ENCODE results near the gene MTG1. TPM values are rescaled to one million over a fixed set of nuclear protein-coding genes. Genes with fewer than 3 reads are reported as not detected.

The MTG1 gene
- polyA plus RNA-seq, 2 donors, result 36.7 to 44.4 TPM

- Histone ChIP-seq H3K4me1 (ENCODE audit: control insufficient read depth in 2 of 2, insufficient read depth in 2 of 2, low read length in 1 of 2) (peaks cover 2 to 4% of the 10 kb centered on the region in 2 donors), H3K27ac (ENCODE audit: low read depth in 2 of 2, low read length in 1 of 2) (peak overlapping the region; percentile 79 to 95), H3K4me3 (ENCODE audit: low read depth in 1 of 2, low read length in 2 of 2) (peak overlapping the region; percentile 80 to 89), H3K36me3 (ENCODE audit: control insufficient read depth in 2 of 2, insufficient read depth in 2 of 2, low read length in 1 of 2) (peaks cover 6 to 19% of the 10 kb centered on the region in 2 donors), H3K27me3 (ENCODE audit: control insufficient read depth in 1 of 2, insufficient read depth in 2 of 2, low read length in 2 of 2) (no peaks in the 10 kb centered on the region), H3K9me3 (ENCODE audit: control insufficient read depth in 2 of 2, insufficient read depth in 1 of 2, low read depth in 1 of 2, low read length in 1 of 2) (peaks cover 0 to 3% of the 10 kb centered on the region in 2 donors)
- WGBS, 2 donors, result 22 to 24% methylated on average over 21 of the region's 21 CpGs
Observed at GRCh38 chr10:133394801-133395221, 854 bp downstream of the MTG1 start.

- 93 to 94% methylated on average over 19 of the region's 19 CpGs for WGBS, 2 donors
- Histone ChIP-seq H3K9me3 (ENCODE audit: control insufficient read depth in 2 of 2, insufficient read depth in 1 of 2, low read depth in 1 of 2, low read length in 1 of 2) (peaks cover 0 to 2% of the 10 kb centered on the region in 2 donors), H3K4me3 (ENCODE audit: low read depth in 1 of 2, low read length in 2 of 2) (no peak overlapping the region), H3K27me3 (ENCODE audit: control insufficient read depth in 1 of 2, insufficient read depth in 2 of 2, low read length in 2 of 2) (no peaks in the 10 kb centered on the region), H3K27ac (ENCODE audit: low read depth in 2 of 2, low read length in 1 of 2) (no peak overlapping the region), H3K4me1 (ENCODE audit: control insufficient read depth in 2 of 2, insufficient read depth in 2 of 2, low read length in 1 of 2) (peaks cover 2 to 4% of the 10 kb centered on the region in 2 donors), H3K36me3 (ENCODE audit: control insufficient read depth in 2 of 2, insufficient read depth in 2 of 2, low read length in 1 of 2) (peaks cover 10 to 24% of the 10 kb centered on the region in 2 donors)
Observed at GRCh38 chr10:133396035-133396624, 2.2 kb downstream of the MTG1 start.

GRCh38 chr10:133397938-133398337 lies 4.0 kb downstream of the MTG1 start:
- WGBS, 2 donors, result 96% methylated on average over 7 of the region's 7 CpGs
- peaks cover 11 to 37% of the 10 kb centered on the region in 2 donors for H3K36me3 ChIP-seq (ENCODE audit: control insufficient read depth in 2 of 2, insufficient read depth in 2 of 2, low read length in 1 of 2)

GRCh38 chr10:133399123-133399601 lies 5.2 kb downstream of the MTG1 start:
- Histone ChIP-seq H3K27ac (ENCODE audit: low read depth in 2 of 2, low read length in 1 of 2) (no peak overlapping the region), H3K4me1 (ENCODE audit: control insufficient read depth in 2 of 2, insufficient read depth in 2 of 2, low read length in 1 of 2) (peaks cover 0 to 4% of the 10 kb centered on the region in 2 donors), H3K27me3 (ENCODE audit: control insufficient read depth in 1 of 2, insufficient read depth in 2 of 2, low read length in 2 of 2) (no peaks in the 10 kb centered on the region), H3K36me3 (ENCODE audit: control insufficient read depth in 2 of 2, insufficient read depth in 2 of 2, low read length in 1 of 2) (peaks cover 11 to 44% of the 10 kb centered on the region in 2 donors), H3K9me3 (ENCODE audit: control insufficient read depth in 2 of 2, insufficient read depth in 1 of 2, low read depth in 1 of 2, low read length in 1 of 2) (no peaks in the 10 kb centered on the region), H3K4me3 (ENCODE audit: low read depth in 1 of 2, low read length in 2 of 2) (no peak overlapping the region)
- 96% methylated on average over 17 to 19 of the region's 19 CpGs for WGBS, 2 donors

More at GRCh38 chr10:133397938-133398337, 4.0 kb downstream of the MTG1 start:
- Histone ChIP-seq H3K4me1 (ENCODE audit: control insufficient read depth in 2 of 2, insufficient read depth in 2 of 2, low read length in 1 of 2) (peaks cover 2 to 4% of the 10 kb centered on the region in 2 donors), H3K27ac (ENCODE audit: low read depth in 2 of 2, low read length in 1 of 2) (no peak overlapping the region), H3K9me3 (ENCODE audit: control insufficient read depth in 2 of 2, insufficient read depth in 1 of 2, low read depth in 1 of 2, low read length in 1 of 2) (no peaks in the 10 kb centered on the region), H3K4me3 (ENCODE audit: low read depth in 1 of 2, low read length in 2 of 2) (no peak overlapping the region), H3K27me3 (ENCODE audit: control insufficient read depth in 1 of 2, insufficient read depth in 2 of 2, low read length in 2 of 2) (no peaks in the 10 kb centered on the region)

- Histone ChIP-seq H3K4me3 (ENCODE audit: low read depth in 1 of 2, low read length in 2 of 2) (no peak overlapping the region), H3K27me3 (ENCODE audit: control insufficient read depth in 1 of 2, insufficient read depth in 2 of 2, low read length in 2 of 2) (no peaks in the 10 kb centered on the region), H3K4me1 (ENCODE audit: control insufficient read depth in 2 of 2, insufficient read depth in 2 of 2, low read length in 1 of 2) (no peaks in the 10 kb centered on the region), H3K27ac (ENCODE audit: low read depth in 2 of 2, low read length in 1 of 2) (no peak overlapping the region), H3K36me3 (ENCODE audit: control insufficient read depth in 2 of 2, insufficient read depth in 2 of 2, low read length in 1 of 2) (peaks cover 14 to 44% of the 10 kb centered on the region in 2 donors), H3K9me3 (ENCODE audit: control insufficient read depth in 2 of 2, insufficient read depth in 1 of 2, low read depth in 1 of 2, low read length in 1 of 2) (no peaks in the 10 kb centered on the region)
- WGBS, 2 donors, result 82 to 89% methylated on average over 10 of the region's 10 CpGs
Observed at GRCh38 chr10:133400624-133401424, 6.9 kb downstream of the MTG1 start.

GRCh38 chr10:133401500-133401899 lies 7.5 kb downstream of the MTG1 start:
- no peak overlapping the region for H3K4me3 ChIP-seq (ENCODE audit: low read depth in 1 of 2, low read length in 2 of 2)
- no peaks in the 10 kb centered on the region for H3K27me3 ChIP-seq (ENCODE audit: control insufficient read depth in 1 of 2, insufficient read depth in 2 of 2, low read length in 2 of 2)
- H3K4me1 ChIP-seq (ENCODE audit: control insufficient read depth in 2 of 2, insufficient read depth in 2 of 2, low read length in 1 of 2), result no peaks in the 10 kb centered on the region
- WGBS, 2 donors, result 94 to 95% methylated on average over 12 of the region's 12 CpGs
- H3K9me3 ChIP-seq (ENCODE audit: control insufficient read depth in 2 of 2, insufficient read depth in 1 of 2, low read depth in 1 of 2, low read length in 1 of 2), result no peaks in the 10 kb centered on the region
- peaks cover 14 to 40% of the 10 kb centered on the region in 2 donors for H3K36me3 ChIP-seq (ENCODE audit: control insufficient read depth in 2 of 2, insufficient read depth in 2 of 2, low read length in 1 of 2)
- no peak overlapping the region for H3K27ac ChIP-seq (ENCODE audit: low read depth in 2 of 2, low read length in 1 of 2)

- Histone ChIP-seq H3K36me3 (ENCODE audit: control insufficient read depth in 2 of 2, insufficient read depth in 2 of 2, low read length in 1 of 2) (peaks cover 14 to 40% of the 10 kb centered on the region in 2 donors), H3K27ac (ENCODE audit: low read depth in 2 of 2, low read length in 1 of 2) (no peak overlapping the region)
Observed at GRCh38 chr10:133401981-133402725, 8.2 kb downstream of the MTG1 start.

GRCh38 chr10:133403359-133403758 lies 9.4 kb downstream of the MTG1 start:
- Histone ChIP-seq H3K4me1 (ENCODE audit: control insufficient read depth in 2 of 2, insufficient read depth in 2 of 2, low read length in 1 of 2) (no peaks in the 10 kb centered on the region), H3K9me3 (ENCODE audit: control insufficient read depth in 2 of 2, insufficient read depth in 1 of 2, low read depth in 1 of 2, low read length in 1 of 2) (no peaks in the 10 kb centered on the region), H3K27me3 (ENCODE audit: control insufficient read depth in 1 of 2, insufficient read depth in 2 of 2, low read length in 2 of 2) (no peaks in the 10 kb centered on the region), H3K36me3 (ENCODE audit: control insufficient read depth in 2 of 2, insufficient read depth in 2 of 2, low read length in 1 of 2) (peaks cover 12 to 40% of the 10 kb centered on the region in 2 donors), H3K4me3 (ENCODE audit: low read depth in 1 of 2, low read length in 2 of 2) (no peak overlapping the region), H3K27ac (ENCODE audit: low read depth in 2 of 2, low read length in 1 of 2) (no peak overlapping the region)
- WGBS, 2 donors, result 83 to 86% methylated on average over 16 of the region's 16 CpGs

More at GRCh38 chr10:133401981-133402725, 8.2 kb downstream of the MTG1 start:
- WGBS, 2 donors, result 97% methylated on average over 21 of the region's 21 CpGs
- Histone ChIP-seq H3K4me3 (ENCODE audit: low read depth in 1 of 2, low read length in 2 of 2) (no peak overlapping the region), H3K4me1 (ENCODE audit: control insufficient read depth in 2 of 2, insufficient read depth in 2 of 2, low read length in 1 of 2) (no peaks in the 10 kb centered on the region), H3K27me3 (ENCODE audit: control insufficient read depth in 1 of 2, insufficient read depth in 2 of 2, low read length in 2 of 2) (no peaks in the 10 kb centered on the region), H3K9me3 (ENCODE audit: control insufficient read depth in 2 of 2, insufficient read depth in 1 of 2, low read depth in 1 of 2, low read length in 1 of 2) (no peaks in the 10 kb centered on the region)

GRCh38 chr10:133403784-133404183 lies 9.8 kb downstream of the MTG1 start:
- H3K27ac ChIP-seq (ENCODE audit: low read depth in 2 of 2, low read length in 1 of 2), result no peak overlapping the region
- no peaks in the 10 kb centered on the region for H3K27me3 ChIP-seq (ENCODE audit: control insufficient read depth in 1 of 2, insufficient read depth in 2 of 2, low read length in 2 of 2)
- no peak overlapping the region for H3K4me3 ChIP-seq (ENCODE audit: low read depth in 1 of 2, low read length in 2 of 2)
- H3K36me3 ChIP-seq (ENCODE audit: control insufficient read depth in 2 of 2, insufficient read depth in 2 of 2, low read length in 1 of 2), result peaks cover 8 to 36% of the 10 kb centered on the region in 2 donors
- H3K9me3 ChIP-seq (ENCODE audit: control insufficient read depth in 2 of 2, insufficient read depth in 1 of 2, low read depth in 1 of 2, low read length in 1 of 2), result no peaks in the 10 kb centered on the region
- H3K4me1 ChIP-seq (ENCODE audit: control insufficient read depth in 2 of 2, insufficient read depth in 2 of 2, low read length in 1 of 2), result no peaks in the 10 kb centered on the region
- 94% methylated on average over 5 of the region's 5 CpGs for WGBS, 2 donors

All from esophagus (tissue), 2 donors.